DLD1 (cell line): ENCODE results near the gene ABCC10.
"Not testable (repeated sequence)": the region's sequence is repeated elsewhere in the genome, so short reads cannot be mapped to it uniquely, and the experiment has no call there.

ENCODE experiments used
- in situ Hi-C: cut with HindIII; loops from 2 replicates; pipeline ENCODE4 v1.10.0; 2017; ENCODE audit warnings: low sequenced_read_pairs

Gene ABCC10

DNA sequence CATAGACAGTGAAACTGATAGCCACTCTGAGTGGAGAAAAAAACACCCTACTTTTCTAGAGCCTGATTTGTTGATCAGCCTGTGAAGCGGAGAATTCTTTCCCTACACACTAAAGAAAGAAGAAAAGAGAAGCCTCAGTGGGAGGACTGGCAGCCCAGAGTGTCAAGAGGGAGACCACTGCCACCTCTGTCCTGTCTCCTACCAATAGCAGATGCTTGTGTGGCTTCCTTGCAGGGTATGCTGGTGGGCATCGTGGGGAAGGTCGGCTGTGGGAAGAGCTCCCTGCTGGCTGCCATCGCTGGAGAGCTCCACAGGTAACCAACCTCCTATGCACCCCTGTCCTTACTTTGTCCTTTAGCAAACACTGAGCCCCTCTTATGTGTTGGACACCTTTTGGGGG is 10.4 kb downstream of the ABCC10 start:
- in situ Hi-C loops: no loop called here

DNA sequence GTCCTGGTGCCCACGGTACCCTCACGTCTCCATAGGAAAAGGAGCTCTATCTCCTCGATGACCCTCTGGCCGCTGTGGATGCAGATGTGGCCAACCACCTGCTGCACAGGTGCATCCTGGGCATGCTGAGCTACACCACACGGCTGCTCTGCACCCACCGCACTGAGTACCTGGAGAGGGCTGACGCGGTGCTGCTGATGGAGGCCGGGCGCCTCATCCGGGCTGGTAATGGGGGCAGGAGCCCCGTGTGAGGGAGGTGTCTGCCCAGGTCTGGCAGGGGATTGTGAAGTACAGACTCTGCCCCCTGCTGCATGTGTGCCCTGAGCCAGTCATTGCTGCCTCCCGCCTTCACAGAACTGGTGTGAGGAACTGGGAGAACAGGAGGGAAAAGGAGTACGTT is 15.6 kb downstream of the ABCC10 start:
- in situ Hi-C loops: no loop called here

DNA sequence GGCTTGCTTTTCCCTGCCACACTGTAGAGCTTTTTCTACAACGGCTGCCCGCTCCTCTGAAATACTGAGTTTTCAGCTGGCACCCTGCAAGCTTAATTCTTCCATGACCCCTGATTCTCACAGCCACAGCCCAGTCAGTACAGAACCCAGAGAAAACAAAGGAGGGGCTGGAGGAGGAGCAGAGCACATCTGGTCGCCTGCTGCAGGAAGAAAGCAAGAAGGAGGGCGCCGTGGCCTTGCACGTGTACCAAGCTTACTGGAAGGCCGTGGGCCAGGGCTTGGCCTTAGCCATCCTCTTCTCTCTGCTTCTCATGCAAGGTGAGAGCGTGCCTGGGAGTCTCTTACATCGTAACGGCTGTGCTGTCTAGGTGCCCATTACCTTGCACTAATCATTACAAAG is 16.7 kb downstream of the ABCC10 start:
- in situ Hi-C loops: no loop called here

DNA sequence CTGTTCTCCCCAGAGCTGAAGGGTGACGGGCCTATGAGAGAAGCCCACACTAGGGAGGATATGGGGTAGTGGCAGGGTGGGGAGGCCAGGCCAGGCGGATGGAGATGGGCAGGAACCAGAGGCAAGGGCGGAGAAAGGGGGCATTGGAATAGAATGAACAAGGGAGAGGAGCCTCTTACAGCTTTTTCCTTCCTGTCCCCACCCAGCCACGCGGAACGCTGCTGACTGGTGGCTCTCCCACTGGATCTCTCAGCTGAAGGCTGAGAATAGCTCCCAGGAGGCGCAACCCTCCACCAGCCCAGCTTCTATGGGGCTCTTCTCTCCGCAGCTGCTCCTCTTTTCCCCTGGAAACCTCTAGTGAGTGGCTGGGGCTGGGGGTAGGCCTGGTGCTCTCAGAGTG is 17.2 kb downstream of the ABCC10 start:
- in situ Hi-C loops: no loop called here

DNA sequence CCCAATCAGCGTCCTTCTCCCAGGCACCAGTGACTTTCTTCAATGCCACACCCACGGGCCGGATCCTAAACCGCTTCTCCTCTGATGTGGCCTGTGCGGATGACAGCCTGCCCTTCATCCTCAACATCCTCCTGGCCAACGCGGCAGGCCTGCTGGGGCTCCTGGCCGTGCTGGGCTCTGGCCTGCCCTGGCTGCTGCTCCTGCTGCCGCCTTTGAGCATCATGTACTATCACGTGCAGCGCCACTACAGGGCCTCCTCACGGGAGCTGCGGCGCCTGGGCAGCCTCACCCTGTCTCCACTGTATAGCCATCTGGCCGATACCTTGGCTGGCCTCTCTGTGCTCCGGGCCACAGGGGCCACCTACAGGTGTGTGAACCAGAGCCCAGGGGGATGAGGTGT is 18.2 kb downstream of the ABCC10 start:
- in situ Hi-C loops: no loop called here

DNA sequence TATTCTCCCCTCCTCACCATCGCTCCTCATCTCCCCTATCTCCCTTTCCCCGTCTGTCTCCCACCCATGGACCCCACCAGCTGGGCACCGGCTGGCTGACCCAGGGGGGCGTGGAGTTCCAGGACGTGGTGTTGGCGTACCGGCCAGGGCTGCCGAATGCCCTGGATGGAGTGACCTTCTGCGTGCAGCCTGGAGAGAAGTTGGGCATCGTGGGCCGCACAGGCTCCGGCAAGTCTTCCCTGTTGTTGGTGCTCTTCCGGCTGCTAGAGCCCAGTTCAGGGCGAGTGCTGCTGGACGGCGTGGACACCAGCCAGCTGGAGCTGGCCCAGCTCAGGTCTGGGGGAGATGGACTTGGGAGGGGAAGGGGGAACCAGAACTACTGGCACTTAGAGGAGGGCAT is 20.3 kb downstream of the ABCC10 start:
- in situ Hi-C loops: no loop called here

DNA sequence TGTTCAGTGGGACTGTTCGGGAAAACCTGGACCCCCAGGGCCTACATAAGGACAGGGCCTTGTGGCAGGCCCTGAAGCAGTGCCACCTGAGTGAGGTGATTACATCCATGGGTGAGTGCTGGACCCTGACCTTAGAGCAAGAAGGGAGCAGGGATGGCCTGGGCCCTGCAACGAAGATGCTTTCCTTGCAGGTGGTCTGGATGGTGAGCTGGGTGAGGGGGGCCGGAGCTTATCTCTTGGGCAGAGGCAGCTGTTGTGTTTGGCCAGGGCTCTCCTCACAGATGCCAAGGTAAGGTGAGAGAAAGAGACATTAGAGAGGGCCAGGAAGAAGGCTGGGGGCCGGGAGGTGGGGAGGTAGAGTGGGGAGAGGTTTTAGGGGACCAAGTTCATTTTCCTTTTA is 21.6 kb downstream of the ABCC10 start:
- in situ Hi-C loops: no loop called here

DNA sequence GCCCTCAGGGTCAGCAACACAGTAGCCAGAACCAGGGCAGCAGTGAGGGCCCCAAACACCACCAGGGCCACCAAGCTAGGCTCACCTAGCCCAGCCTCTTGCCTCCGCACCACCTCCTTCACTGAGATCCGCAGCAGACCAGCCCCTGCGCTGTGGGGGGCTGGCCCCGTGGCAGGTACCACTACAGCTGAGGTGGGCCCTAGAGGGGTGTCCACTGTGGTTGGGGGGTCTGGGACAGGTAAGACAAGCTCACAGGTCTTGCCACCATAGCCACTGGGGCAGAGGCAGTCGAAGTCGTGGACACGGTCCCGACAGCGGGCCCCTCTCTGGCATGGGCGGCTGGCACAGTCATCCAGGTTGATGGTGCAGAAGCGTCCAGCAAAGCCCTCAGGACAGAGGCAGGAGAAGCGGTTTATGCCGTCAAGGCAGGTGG is 23.4 kb downstream of the ABCC10 start:
- in situ Hi-C loops: no loop called here

DNA sequence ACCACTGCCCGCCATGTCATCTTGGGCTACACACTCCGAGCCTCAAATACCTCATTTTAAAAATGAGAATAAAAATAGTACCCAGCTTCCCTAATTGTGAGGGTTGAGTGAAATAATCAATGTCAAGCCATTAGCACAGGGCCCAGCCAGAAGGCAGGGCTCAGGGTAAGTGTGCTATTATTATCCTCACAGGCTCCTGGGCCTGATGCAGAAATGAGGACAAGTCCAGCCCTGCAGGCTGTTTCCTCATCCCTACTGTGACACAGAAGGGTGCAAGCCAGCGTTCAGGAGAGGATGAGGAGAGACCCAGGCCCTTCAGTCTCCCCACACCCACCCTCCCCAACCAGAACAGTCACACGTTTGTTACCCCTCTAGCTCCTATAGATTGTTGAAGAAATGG is 24.0 kb downstream of the ABCC10 start:
- in situ Hi-C loops: no loop called here

DNA sequence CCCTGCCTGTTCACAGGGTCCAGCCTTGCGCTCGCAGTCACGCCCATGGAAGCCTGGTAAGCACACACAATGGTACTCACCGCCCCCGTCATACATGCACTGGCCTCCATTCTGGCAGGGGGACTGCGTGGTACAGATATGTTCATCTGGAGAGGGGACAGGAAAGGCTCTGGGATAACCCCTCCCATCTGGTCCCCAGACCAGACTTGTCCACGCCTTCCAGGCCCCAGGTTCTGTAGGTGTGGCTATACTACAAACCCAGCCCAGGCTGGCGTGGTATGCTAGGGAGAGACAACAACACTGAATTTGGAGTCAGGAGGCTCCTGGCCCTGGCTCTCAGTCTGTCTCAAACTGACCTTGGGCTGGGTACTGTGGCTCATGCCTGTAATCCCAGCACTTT is 24.6 kb downstream of the ABCC10 start:
- in situ Hi-C loops: no loop called here

DNA sequence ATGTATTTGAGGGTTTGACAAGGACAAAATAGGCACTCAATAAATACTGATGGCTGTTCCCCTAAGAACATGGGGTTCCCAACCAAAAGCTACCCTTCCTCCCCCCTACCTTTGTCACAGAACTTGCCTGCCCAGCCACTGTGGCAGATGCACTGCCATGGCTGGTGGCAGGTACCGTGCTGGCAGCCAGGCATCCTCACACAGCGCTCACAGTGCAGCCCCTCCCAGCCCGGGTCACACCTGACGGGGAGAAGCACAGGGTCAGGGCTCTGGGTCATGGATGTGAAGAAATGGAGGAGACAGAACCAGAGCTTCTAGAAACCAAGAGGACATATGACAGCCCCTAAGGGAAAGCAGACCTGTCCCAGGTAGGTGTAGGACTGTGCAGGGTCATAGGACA is 25.6 kb downstream of the ABCC10 start:
- in situ Hi-C loops: no loop called here

DNA sequence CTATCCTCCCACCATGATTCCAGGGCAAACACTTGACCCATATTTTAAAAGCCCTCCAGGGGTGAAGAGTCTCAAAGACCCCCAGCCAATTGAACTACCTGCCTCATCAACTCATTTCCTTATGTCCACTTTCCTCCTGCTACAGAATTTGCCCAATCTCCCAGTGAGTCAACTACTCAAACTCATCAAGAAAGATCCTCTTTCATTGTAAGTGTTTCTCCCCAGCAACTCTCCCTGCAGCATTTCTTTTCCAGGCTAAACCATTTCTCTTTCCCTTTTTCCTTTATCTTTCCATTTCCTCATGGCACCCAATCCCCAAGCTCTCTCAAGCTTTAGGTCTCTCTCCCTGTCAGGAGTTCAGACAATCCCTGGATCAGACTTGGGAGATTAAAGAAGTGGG is 26.5 kb downstream of the ABCC10 start:
- in situ Hi-C loops: no loop called here

DNA sequence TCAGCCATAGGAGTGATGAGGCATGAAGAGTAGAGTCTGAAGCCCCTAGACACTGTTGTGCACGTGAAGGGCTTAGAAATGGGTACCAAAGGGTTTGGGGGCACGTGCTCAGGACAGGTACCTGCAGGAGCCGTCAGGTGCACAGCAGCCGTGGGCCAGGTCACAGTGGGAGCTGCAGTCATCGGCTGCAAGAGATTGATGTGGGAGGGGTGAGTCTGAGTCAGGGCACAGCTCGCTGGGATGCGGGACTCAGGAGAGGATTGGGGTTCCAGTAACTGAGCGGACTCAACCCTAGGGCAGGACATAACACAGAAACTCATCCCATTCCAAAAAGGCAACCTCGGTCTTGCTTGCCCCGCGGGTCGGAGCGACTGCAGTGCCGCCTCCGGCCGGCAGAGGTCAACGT is 27.0 kb downstream of the ABCC10 start:
- in situ Hi-C loops: no loop called here

DNA sequence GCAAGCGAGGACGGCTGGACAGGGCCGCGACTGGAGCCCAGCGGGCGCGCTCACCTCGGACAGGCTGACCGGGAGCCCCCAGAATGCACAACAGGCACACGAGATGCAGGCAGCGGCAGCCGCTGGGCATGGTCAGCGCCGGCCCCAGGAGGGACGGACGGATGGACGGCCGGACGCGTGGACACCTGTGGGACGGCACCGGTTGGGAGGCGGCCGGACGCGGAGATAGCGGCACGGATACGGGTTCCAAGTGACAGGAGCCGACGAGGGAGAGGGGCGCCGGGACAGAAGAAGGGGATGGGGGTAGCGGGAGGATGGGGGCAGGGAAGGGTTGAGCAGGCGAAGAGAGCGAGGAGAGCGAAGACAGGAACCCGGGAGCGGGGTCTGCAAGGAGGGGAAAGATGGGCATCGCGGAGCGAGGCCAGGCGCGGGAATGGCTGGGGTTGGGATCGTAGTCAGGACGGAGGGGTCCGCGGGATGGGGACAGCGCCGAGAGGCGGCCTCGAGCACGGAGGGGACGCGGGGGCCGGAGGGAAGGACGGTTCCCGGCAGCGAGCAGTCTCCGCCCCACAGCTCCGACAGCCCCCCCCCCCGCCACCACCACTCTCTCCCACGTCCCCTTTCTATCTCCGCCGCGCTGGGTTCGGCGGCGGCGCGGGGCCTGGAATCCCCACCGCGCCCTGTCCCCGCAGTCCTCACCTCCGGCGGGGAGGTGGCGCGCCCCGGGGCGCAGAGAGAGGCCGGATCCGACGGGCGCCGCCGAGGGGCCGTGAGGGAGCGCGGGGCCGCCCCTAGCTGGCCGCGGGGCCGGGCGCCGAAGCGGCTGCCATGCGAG is 27.6 kb downstream of the ABCC10 start:
- in situ Hi-C loops: no loop called here

DNA sequence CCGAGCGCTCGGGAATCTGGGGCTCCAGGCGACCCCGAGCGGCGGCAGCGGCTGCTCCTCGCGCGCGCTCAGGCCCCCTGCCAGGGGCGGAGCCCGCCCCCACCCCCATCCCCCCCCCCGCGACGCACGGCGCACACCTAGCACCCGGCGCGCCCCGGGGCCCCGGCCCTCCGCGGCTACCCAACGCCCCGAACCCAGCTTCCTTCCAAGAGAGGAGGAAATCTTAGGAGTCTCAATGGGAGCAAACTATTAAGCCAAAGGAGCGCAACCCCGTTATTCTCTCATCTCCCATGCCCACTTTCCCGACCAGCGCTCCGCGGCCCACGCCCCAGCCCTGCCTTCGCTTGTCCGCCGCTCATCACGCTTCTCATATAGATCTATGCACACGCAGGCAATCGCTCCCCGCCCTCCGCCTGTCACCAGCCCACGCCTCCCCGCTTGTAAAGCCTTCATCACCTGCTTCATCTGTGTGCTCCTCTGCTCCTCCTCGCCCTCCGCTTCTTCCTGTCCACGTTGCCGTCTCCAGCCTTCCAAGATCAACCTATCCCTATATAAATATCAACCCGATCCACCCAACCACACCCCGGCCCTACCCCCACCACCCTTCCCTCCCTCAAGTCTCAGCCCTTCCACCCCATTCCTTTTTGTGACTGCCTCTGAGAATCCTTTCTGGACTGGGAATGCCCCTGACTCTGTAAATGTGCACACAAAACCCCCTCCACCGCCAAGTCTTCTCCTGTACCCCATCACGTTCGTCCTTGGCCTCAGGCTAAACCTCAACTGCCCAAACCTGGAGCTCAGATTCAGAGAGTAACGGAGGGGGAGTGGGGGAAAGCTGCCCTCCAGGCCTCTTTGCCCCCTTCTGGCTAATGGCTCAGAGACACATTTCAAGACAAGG is 28.4 kb downstream of the ABCC10 start, which contains the start of gene DLK2:
DLK2 (minus strand) TSS at position 18 of the 898 bp plus-strand sequence. CDS start 723 bp downstream, outside the sequence.
- in situ Hi-C loops: no loop called here

DNA sequence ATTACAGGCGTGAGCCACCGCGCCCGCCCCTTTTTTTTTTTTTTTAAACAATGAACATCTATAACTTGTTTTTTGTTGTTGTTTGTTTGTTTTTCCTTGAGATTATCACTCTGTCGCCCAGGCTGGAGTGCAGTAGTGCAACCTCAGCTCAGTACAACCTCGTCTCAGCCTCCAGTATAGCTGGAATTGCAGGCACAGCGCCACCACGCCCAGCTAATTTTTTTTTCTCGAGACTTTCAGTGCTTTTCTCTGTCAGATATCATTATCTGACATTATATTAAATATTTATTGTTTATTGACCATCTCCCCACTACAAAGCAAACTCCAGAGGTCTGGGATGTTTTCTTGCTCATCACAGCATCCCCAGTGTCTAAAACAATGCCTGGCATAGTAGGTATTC is 30.3 kb downstream of the ABCC10 start:
- in situ Hi-C loops: no loop called here

DNA sequence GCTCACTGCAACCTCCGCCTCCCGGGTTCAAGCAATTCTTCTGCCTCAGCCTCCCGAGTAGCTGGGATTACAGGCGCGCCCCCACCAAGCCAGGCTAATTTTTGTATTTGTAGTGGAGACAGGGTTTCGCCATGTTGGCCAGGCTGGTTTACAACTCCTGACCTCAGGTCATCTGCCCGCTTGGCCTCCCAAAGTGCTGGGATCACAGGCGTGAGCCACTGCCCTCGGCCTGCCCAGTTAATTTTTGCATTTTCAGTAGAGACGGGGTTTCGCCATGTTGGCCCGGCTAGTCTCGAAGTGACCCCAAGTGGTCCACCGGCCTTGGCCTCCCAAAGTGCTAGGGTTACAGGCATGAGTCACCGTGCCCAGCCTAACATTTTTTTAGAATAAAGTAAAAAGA is 30.8 kb downstream of the ABCC10 start:
- in situ Hi-C loops: not testable (repeated sequence)

DNA sequence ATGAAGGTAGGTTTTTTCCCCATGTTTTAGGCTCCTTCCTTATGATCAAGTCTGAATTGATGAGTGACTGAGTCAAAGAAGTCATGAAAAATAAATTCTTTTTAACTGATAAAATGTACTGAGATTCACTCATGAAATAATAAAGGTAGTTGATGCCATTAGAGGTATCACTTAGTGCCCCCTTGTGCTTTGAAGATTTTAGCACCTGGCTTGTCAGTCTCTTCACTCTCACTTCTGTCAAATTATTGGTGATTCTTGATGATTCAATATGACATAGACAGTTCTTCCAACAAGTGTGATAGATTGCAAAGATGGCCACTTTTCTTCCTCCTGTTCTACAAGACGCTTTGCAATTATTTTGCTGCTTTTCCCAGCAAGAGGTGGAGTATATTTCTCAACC is 32.2 kb downstream of the ABCC10 start:
- in situ Hi-C loops: no loop called here

DNA sequence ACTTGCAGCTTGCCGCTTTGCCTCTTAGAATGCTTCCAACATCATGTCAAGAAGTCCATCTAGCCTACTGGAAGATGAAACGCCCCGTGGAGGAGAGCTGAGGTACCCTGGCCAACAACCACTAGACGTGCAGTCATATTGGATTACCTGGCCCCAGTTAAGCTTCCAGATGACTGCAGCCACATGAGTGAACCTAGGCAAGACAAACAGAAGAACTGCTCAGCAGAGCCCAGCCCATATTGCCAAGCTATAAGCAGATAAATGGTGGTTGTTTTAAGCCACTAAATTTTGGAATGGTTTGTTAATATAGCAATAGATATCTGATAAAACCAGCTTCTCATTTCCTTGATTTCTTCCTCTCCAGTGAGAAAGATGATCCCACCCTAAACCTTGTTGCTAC is 32.7 kb downstream of the ABCC10 start:
- in situ Hi-C loops: loop anchor here (5.0 kb wide), 1 partner anchor 62 kb away; no protein-coding TSS in a partner anchor

DNA sequence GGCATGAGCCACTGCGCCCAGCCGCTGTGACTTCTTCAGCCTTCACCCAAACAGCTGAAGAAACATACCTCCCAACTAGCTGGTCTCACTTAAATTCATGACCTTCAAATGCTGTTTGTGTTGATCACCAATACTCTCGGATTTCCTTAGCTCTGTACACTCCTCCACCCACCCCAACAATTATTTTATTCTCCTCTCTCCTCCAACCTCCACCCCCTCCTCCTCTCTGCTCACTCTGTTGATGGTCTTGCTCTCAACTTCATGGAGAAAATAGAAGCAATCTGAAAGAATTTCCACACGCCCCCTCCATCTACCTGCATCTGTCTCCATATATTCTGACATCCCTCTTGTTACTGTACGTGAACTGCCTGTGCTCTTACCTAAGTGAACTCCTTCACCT is 34.6 kb downstream of the ABCC10 start:
- in situ Hi-C loops: loop anchor here (5.0 kb wide), 1 partner anchor 60 kb away; no protein-coding TSS in a partner anchor

DNA sequence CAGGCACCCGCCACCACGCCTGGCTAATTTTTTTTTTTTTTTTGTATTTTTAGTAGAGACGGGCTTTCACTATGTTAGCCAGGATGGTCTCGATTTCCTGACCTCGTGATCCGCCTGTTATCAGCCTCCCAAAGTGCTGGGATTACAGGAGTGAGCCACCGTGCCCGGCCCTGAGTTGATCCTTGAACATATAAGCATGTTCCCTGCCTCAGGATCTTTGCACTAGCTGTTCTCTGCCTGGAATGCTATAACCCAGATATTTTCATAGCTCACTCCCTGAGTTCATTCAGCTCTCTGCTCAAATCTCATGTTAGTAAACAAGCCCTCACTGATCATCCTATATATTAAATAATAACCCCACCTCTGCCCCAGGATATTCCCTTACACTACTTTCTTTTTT is 37.0 kb downstream of the ABCC10 start:
- in situ Hi-C loops: loop anchor here (5.0 kb wide), 1 partner anchor 58 kb away; no protein-coding TSS in a partner anchor

DNA sequence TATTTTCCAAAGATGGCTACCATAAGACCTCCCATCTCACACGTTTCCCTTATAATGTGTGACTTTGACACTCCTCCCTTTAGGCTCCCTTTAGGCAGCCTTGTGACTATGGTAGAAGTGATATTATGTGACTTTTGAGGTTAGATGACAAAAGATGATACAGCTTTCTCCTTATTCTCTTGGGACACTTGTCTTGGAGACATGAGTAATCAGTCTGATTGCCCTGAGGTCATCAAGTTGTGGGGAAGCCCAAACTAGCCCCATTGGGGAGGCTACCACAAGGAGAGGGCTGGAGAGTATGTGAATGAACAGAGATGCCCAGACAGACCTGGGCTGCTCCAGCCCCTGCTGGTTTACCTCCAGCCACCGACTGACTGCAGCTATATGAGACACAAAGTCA is 38.6 kb downstream of the ABCC10 start:
- in situ Hi-C loops: no loop called here
